IPS-20b (cell line): Measurements from ENCODE around the gene GYS1.
"Not testable (repeated sequence)": the region's sequence is repeated elsewhere in the genome, so short reads cannot be mapped to it uniquely, and the experiment has no call there.

Experiments
- H3K27ac ChIP-seq: one replicate; pipeline ENCODE4 v1.5.1; 2013; ENCODE audit warnings: low read length
- H3K27me3 ChIP-seq: 2 replicates; pipeline ENCODE4 v1.6.1; 2013; ENCODE audit warnings: mild to moderate bottlenecking, low read length, inconsistent platforms; ENCODE audit not compliant: insufficient read depth
- H3K36me3 ChIP-seq: 2 replicates; pipeline ENCODE4 v1.6.1; 2013; ENCODE audit warnings: low read depth, mild to moderate bottlenecking, inconsistent platforms, low read length, moderate library complexity; ENCODE audit not compliant: insufficient read depth
- H3K4me1 ChIP-seq: 2 replicates; pipeline ENCODE4 v1.6.1; 2013; ENCODE audit warnings: mild to moderate bottlenecking, control low read depth, inconsistent platforms, low read length, moderate library complexity; ENCODE audit not compliant: insufficient read depth
- H3K4me3 ChIP-seq: 2 replicates; pipeline ENCODE4 v1.5.1; 2013; ENCODE audit warnings: mild to moderate bottlenecking, low read length, inconsistent platforms
- H3K9ac ChIP-seq: 2 replicates; pipeline ENCODE4 v1.6.1; 2013; ENCODE audit warnings: low read depth, mild to moderate bottlenecking, inconsistent platforms, low read length, moderate library complexity
- H3K9me3 ChIP-seq: 2 replicates; pipeline ENCODE4 v1.6.1; 2013; ENCODE audit warnings: mild to moderate bottlenecking, low read depth, low read length, inconsistent platforms; ENCODE audit not compliant: insufficient read depth

The GYS1 gene

GRCh38 chr19:48921721-48922500 lies 71.2 kb downstream of the GYS1 start:
- Histone ChIP-seq H3K4me1 (no peaks in the 10 kb centered on the region), H3K27me3 (no peaks in the 10 kb centered on the region), H3K4me3 (no peak overlapping the region), H3K9ac (no peak overlapping the region), H3K9me3 (no peaks in the 10 kb centered on the region), H3K36me3 (peaks cover 41% of the 10 kb centered on the region), H3K27ac (no peak overlapping the region)

GRCh38 chr19:48920949-48921348 lies 72.2 kb downstream of the GYS1 start:
- Histone ChIP-seq H3K4me3 (no peak overlapping the region), H3K9ac (no peak overlapping the region), H3K4me1 (no peaks in the 10 kb centered on the region), H3K9me3 (no peaks in the 10 kb centered on the region), H3K27me3 (no peaks in the 10 kb centered on the region), H3K27ac (no peak overlapping the region), H3K36me3 (peaks cover 47% of the 10 kb centered on the region)

- not testable (repeated sequence) for H3K4me3 ChIP-seq, H3K4me1 ChIP-seq, H3K27ac ChIP-seq, H3K27me3 ChIP-seq, H3K9me3 ChIP-seq, H3K9ac ChIP-seq
- H3K36me3 ChIP-seq = peaks cover 59% of the 10 kb centered on the region
These were observed 73.8 kb downstream of the GYS1 start for GRCh38 chr19:48919271-48919670.

- Histone ChIP-seq H3K4me1 (no peaks in the 10 kb centered on the region), H3K27ac (no peak overlapping the region), H3K27me3 (no peaks in the 10 kb centered on the region), H3K9me3 (no peaks in the 10 kb centered on the region), H3K4me3 (no peak overlapping the region), H3K9ac (no peak overlapping the region), H3K36me3 (peaks cover 64% of the 10 kb centered on the region)
These were observed 74.3 kb downstream of the GYS1 start for GRCh38 chr19:48918801-48919247.
